Left lung (tissue), 10 donors: Measurements from ENCODE around the gene KDM6B. TPM values are rescaled to one million over a fixed set of nuclear protein-coding genes. Genes with fewer than 3 reads are reported as not detected.

Source experiments
- ATAC-seq: fragments of 200-7000 bp; cut with Tn5 transposase; one replicate; pipeline ENCODE4 v1.9.1; 2020; ENCODE audit warnings: moderate library complexity
- DNase-seq, 4 donors: peaks; one replicate each; pipeline ENCODE4 v3.0.0-alpha.2; 2013 to 2020
- H3K27ac ChIP-seq, 2 donors: fragments of 200-600 bp; sonication (generic) in 1 of 2; one replicate each; pipeline versions ENCODE4 v1.5.0 to v1.8.0; 2020 to 2021
- H3K27me3 ChIP-seq, 2 donors: fragments of 200-600 bp; sonication (generic) in 1 of 2; one replicate each; pipeline versions ENCODE4 v1.5.0 to v1.8.0; 2020 to 2021
- H3K36me3 ChIP-seq, 2 donors: fragments of 200-600 bp; sonication (generic) in 1 of 2; one replicate each; pipeline versions ENCODE4 v1.5.0 to v1.8.0; 2020 to 2021
- H3K4me1 ChIP-seq, 2 donors: fragments of 200-600 bp; one replicate each; pipeline ENCODE4 v1.8.0; 2021
- H3K4me3 ChIP-seq, 2 donors: fragments of 200-600 bp; sonication (generic) in 1 of 2; one replicate each; pipeline versions ENCODE4 v1.5.0 to v1.8.0; 2020 to 2021; ENCODE audit warnings: mild to moderate bottlenecking in 1 of 2
- H3K9me3 ChIP-seq, 2 donors: fragments of 200-600 bp; sonication (generic) in 1 of 2; one replicate each; pipeline versions ENCODE4 v1.5.0 to v1.8.0; 2020 to 2021
- CTCF ChIP-seq, 2 donors: fragments of 200-600 bp; sonication (generic) in 1 of 2; IDR thresholded peaks; one replicate each; pipeline versions ENCODE4 v1.5.0 to v1.8.0; 2021; ENCODE audit warnings: antibody characterized with exemption in 2 of 2
- intact Hi-C, 2 donors: fragments of 100-400 bp; cut with DNase I; formaldehyde crosslinking; loops; one replicate each; pipeline versions ENCODE4 v1.11.2 to v1.14.2; 2022
- polyA plus RNA-seq, 6 donors: library from polyadenylated mRNA; unstranded; fragments of 120-200 nt; gene quantifications; one replicate each; pipeline ENCODE4 v1.2.1, GENCODE V29; 2013; ENCODE audit not compliant: insufficient read length in 6 of 6
- total RNA-seq, 2 donors: library from RNA; stranded (reverse); fragmentation: NEBNext Ultra II Directional; extraction: Animal tissue kit (Norgen Biotek cat#: 25700); gene quantifications; one replicate each; pipeline ENCODE4 v1.2.1, GENCODE V29; 2021
- donor health status: DM: no; HTN: yes; CAD: no.
- donor health status: DM: no; HTN: no; CAD: no.

KDM6B gene
- total and polyA plus RNA-seq, 8 donors, result 20.1 to 49.2 (median 26.9) TPM

GRCh38 chr17:7880076-7880868 is 46.3 kb downstream of the KDM6B start:
- H3K27me3 ChIP-seq, result no peaks in the 10 kb centered on the region
- TF ChIP-seq CTCF (IDR thresholded peaks at IDR 0.05), result no peak
- H3K9me3 ChIP-seq, result no peaks in the 10 kb centered on the region
- intact Hi-C loops, result no loop called here
- no peak overlapping the region for H3K27ac ChIP-seq
- no peak for DNase-seq
- no peak for ATAC-seq
- peaks cover 0 to 3% of the 10 kb centered on the region in 2 donors for H3K36me3 ChIP-seq
- no peak overlapping the region for H3K4me3 ChIP-seq
- H3K4me1 ChIP-seq, result peaks cover 4 to 52% of the 10 kb centered on the region in 2 donors

DNA sequence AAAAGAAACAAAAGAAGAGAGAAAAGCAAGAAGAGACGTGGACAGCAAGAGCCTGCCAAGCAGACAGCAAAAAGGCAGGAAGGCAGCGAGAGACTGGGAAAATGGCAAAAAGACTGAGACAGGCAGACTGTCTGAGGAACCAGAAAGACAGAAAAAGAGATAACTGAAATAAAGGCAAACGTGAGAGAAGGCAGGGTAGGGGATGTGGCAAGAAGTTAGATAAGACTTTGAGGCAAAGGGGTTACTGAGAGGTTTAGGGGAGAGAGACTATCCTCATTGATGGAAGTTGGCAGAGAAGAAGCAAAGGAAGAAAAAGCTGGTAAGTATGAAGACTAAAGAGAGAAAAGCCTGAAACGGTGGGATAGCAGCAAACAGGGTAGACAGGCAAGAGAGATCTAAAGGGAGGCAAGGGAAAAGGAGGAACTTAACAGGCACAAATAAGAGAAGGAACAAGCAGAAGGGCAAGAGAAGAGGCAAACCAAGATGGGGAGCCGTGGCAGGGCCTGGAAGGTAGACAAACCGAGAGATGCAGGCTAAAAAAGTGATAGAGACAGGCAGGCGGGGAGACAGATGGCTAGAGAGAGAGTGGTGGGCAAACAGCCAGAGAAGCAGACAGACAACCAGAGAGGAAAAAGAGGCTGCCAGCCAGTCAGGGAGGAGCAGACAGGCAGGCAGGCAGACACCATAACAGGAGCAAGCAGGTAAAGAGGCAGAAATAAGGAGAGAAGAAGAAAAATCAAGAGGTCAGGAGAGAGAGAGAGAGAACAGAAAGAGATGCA is 47.4 kb downstream of the KDM6B start:
- ATAC-seq, result no peak
- peak overlapping the region in 1 of 2 donors; percentile 63 for H3K27ac ChIP-seq

DNA sequence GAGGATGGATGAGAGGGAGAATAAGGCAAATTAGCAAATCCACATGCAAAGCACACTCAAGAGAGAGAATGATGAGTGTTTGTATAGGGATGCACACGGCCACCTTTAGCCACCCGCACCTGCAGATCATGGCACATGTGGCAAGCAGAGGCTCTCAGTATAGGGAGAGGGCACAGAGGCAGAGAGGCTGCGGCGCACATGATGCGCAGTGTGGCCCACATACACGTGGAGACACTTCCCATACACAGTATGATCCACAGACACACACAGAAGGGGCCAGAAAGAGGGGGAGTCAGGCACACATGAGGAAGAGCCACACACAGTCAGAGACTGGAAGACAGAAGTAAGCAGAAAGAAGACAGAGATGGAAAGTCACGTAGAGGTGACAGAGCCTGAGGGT is 48.1 kb downstream of the KDM6B start:
- H3K4me1 ChIP-seq, result peaks cover 4 to 62% of the 10 kb centered on the region in 2 donors
- intact Hi-C loops, result no loop called here
- H3K27ac ChIP-seq, result peak overlapping the region in 1 of 2 donors; percentile 63
- ATAC-seq, result no peak
- no peak for TF ChIP-seq CTCF (IDR thresholded peaks at IDR 0.05)
- H3K36me3 ChIP-seq, result peaks cover 0 to 3% of the 10 kb centered on the region in 2 donors
- no peaks in the 10 kb centered on the region for H3K9me3 ChIP-seq
- H3K27me3 ChIP-seq, result no peaks in the 10 kb centered on the region
- H3K4me3 ChIP-seq, result no peak overlapping the region
- DNase-seq, result no peak

More for the DNA sequence above, 47.4 kb downstream of the KDM6B start:
- Histone ChIP-seq H3K36me3 (peaks cover 0 to 3% of the 10 kb centered on the region in 2 donors), H3K9me3 (no peaks in the 10 kb centered on the region), H3K4me1 (peaks cover 4 to 58% of the 10 kb centered on the region in 2 donors), H3K4me3 (no peak overlapping the region), H3K27me3 (no peaks in the 10 kb centered on the region)
- DNase-seq, result no peak
- TF ChIP-seq CTCF (IDR thresholded peaks at IDR 0.05), result no peak
- intact Hi-C loops, result no loop called here

GRCh38 chr17:7882629-7883028 is 48.6 kb downstream of the KDM6B start:
- H3K4me3 ChIP-seq, result no peak overlapping the region
- H3K4me1 ChIP-seq, result peaks cover 4 to 65% of the 10 kb centered on the region in 2 donors
- H3K27ac ChIP-seq, result peak overlapping the region; percentile 28 to 55
- H3K9me3 ChIP-seq, result no peaks in the 10 kb centered on the region
- ATAC-seq (no peak), DNase-seq (no peak)
- H3K27me3 ChIP-seq, result no peaks in the 10 kb centered on the region
- no peak for TF ChIP-seq CTCF (IDR thresholded peaks at IDR 0.05)
- H3K36me3 ChIP-seq, result no peaks in the 10 kb centered on the region
- intact Hi-C loops, result no loop called here

Other genes starting within 250 kb of the KDM6B start
- gene SOX15, start 244.1 kb upstream of the KDM6B start, total RNA-seq, result under 1 TPM in 1 of 2 donors, not detected in 1; 0.31 TPM
- 1 to 10 TPM; 1.5 to 2.0 (median 1.9) TPM for gene SOX15, start 244.1 kb upstream of the KDM6B start, polyA plus RNA-seq
- 10 to 100 TPM; 30.6 to 34.6 TPM for gene FXR2, start 219.3 kb upstream of the KDM6B start, total RNA-seq
- gene FXR2, start 219.3 kb upstream of the KDM6B start, polyA plus RNA-seq, result 10 to 100 TPM; 35.9 to 47.5 (median 40.5) TPM
- gene SAT2, start 206.4 kb upstream of the KDM6B start, total RNA-seq, result 10 to 100 TPM; 59.8 to 77.3 TPM
- 10 to 100 TPM; 78.2 to 95.9 (median 87.2) TPM for gene SAT2, start 206.4 kb upstream of the KDM6B start, polyA plus RNA-seq
- under 1 TPM in 1 of 2 donors, not detected in 1; 0.50 TPM for gene SHBG, start 204.1 kb upstream of the KDM6B start, total RNA-seq
- 1 to 10 TPM in 5 of 6 donors, under 1 TPM in 1; 0.72 to 2.2 (median 1.3) TPM for gene SHBG, start 204.1 kb upstream of the KDM6B start, polyA plus RNA-seq
- gene ATP1B2, start 183.3 kb upstream of the KDM6B start, total RNA-seq, result 1 to 10 TPM in 1 of 2 donors, under 1 TPM in 1; 0.68 to 2.4 TPM
- gene ATP1B2, start 183.3 kb upstream of the KDM6B start, polyA plus RNA-seq, result 10 to 100 TPM; 23.2 to 31.3 (median 28.7) TPM
- 10 to 100 TPM; 50.9 to 54.3 TPM for gene TP53, start 146.7 kb upstream of the KDM6B start, total RNA-seq
- gene TP53, start 146.7 kb upstream of the KDM6B start, polyA plus RNA-seq, result 10 to 100 TPM; 77.9 to 90.4 (median 82.3) TPM
- gene WRAP53, start 145.7 kb upstream of the KDM6B start, total RNA-seq, result 10 to 100 TPM in 1 of 2 donors, 1 to 10 TPM in 1; 9.4 to 10.6 TPM
- 10 to 100 TPM; 13.3 to 16.0 (median 14.0) TPM for gene WRAP53, start 145.7 kb upstream of the KDM6B start, polyA plus RNA-seq
- 1 to 10 TPM; 1.2 to 3.1 TPM for gene EFNB3, start 129.0 kb upstream of the KDM6B start, total RNA-seq
- gene EFNB3, start 129.0 kb upstream of the KDM6B start, polyA plus RNA-seq, result 10 to 100 TPM; 23.4 to 34.1 (median 32.1) TPM
- 1 to 10 TPM in 1 of 2 donors, under 1 TPM in 1; 0.67 to 3.4 TPM for gene DNAH2, start 116.5 kb upstream of the KDM6B start, total RNA-seq
- gene DNAH2, start 116.5 kb upstream of the KDM6B start, polyA plus RNA-seq, result 1 to 10 TPM; 1.2 to 4.5 (median 2.6) TPM
- gene TMEM88, start 20.8 kb downstream of the KDM6B start, total RNA-seq, result 1 to 10 TPM; 5.7 to 6.5 TPM
- 10 to 100 TPM; 10.4 to 25.5 (median 18.3) TPM for gene TMEM88, start 20.8 kb downstream of the KDM6B start, polyA plus RNA-seq
- 10 to 100 TPM; 60.5 to 72.6 TPM for gene NAA38, start 23.3 kb downstream of the KDM6B start, total RNA-seq
- 10 to 100 TPM; 56.3 to 95.7 (median 76.9) TPM for gene NAA38, start 23.3 kb downstream of the KDM6B start, polyA plus RNA-seq
- 10 to 100 TPM in 1 of 2 donors, 1 to 10 TPM in 1; 9.8 to 12.3 TPM for gene CYB5D1, start 23.8 kb downstream of the KDM6B start, total RNA-seq
- gene CYB5D1, start 23.8 kb downstream of the KDM6B start, polyA plus RNA-seq, result 10 to 100 TPM; 14.6 to 25.8 (median 20.9) TPM
- gene CHD3, start 54.6 kb downstream of the KDM6B start, total RNA-seq, result 100 to 1,000 TPM in 1 of 2 donors, 10 to 100 TPM in 1; 95.3 to 118 TPM
- gene CHD3, start 54.6 kb downstream of the KDM6B start, polyA plus RNA-seq, result 100 to 1,000 TPM; 194 to 222 (median 205) TPM
- 1 to 10 TPM; 4.5 to 5.1 TPM for gene RNF227, start 82.1 kb downstream of the KDM6B start, total RNA-seq
- gene RNF227, start 82.1 kb downstream of the KDM6B start, polyA plus RNA-seq, result 1 to 10 TPM; 2.8 to 3.4 (median 3.2) TPM
- 1 to 10 TPM; 2.5 to 3.5 TPM for gene KCNAB3, start 95.6 kb downstream of the KDM6B start, total RNA-seq
- 10 to 100 TPM in 5 of 6 donors, 1 to 10 TPM in 1; 9.4 to 12.7 (median 11.5) TPM for gene KCNAB3, start 95.6 kb downstream of the KDM6B start, polyA plus RNA-seq
- 100 to 1,000 TPM; 141 to 181 TPM for gene TRAPPC1, start 97.7 kb downstream of the KDM6B start, total RNA-seq
- 100 to 1,000 TPM; 123 to 151 (median 139) TPM for gene TRAPPC1, start 97.7 kb downstream of the KDM6B start, polyA plus RNA-seq
- gene CNTROB, start 98.0 kb downstream of the KDM6B start, total RNA-seq, result 10 to 100 TPM; 38.2 to 50.1 TPM
- gene CNTROB, start 98.0 kb downstream of the KDM6B start, polyA plus RNA-seq, result 10 to 100 TPM; 77.9 to 87.5 (median 83.6) TPM
- 1 to 10 TPM; 1.1 to 3.4 TPM for gene GUCY2D, start 168.4 kb downstream of the KDM6B start, total RNA-seq
- gene GUCY2D, start 168.4 kb downstream of the KDM6B start, polyA plus RNA-seq, result under 1 TPM in 2 of 6 donors, not detected in 4; 0.13 to 0.34 TPM
- gene ALOX15B, start 204.8 kb downstream of the KDM6B start, total RNA-seq, result 100 to 1,000 TPM in 1 of 2 donors, 10 to 100 TPM in 1; 52.5 to 112 TPM
- gene ALOX15B, start 204.8 kb downstream of the KDM6B start, polyA plus RNA-seq, result under 1 TPM; 0.38 to 0.60 (median 0.45) TPM